HG03095 (cell line): ENCODE measurements around the gene NUMA1.

Source experiments
- ATAC-seq: cut with Tn5 transposase; IDR thresholded peaks from one replicate; pipeline ENCODE4 v1.9.1; 2021; ENCODE audit warnings: moderate library complexity; ENCODE audit not compliant: unreplicated experiment

Gene NUMA1

DNA sequence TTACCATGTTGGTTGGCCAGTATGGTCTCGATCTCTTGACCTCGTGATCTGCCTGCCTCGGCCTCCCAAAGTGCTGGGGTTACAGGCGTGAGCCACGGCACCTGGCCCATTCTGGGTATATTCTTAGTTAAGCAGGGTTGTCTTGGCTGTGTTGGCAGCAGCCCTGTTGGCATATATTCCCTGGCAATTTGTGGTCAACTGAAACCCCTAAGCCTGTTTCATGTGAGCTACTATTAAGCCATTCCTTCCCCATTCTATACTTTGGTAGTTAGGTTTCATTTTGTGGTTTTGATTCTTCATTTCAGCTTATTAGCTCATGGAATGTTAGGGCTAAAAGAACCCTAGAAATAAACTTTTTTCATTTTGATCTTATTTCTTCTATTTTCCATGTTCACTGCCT lies 103.8 kb downstream of the NUMA1 start:
- ATAC-seq: no peak

DNA sequence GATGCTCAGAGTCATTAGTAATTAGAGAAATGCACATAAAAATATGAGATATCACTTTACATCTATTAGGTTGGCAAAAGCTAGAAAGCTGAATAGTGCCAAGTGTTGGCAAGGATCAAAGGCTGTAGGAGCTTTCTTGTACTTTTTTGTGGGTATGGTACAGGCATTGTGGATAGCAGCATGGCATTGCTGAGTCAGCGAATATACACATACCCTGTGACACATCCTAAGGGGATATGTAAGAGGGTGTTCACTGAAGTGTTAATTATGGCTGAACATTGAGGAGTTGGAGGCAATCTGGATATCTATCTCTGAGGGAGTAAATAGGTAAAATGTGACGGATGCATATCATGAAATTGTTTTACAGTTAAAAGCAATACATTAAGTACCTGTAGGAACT lies 108.7 kb downstream of the NUMA1 start:
- ATAC-seq: no peak

DNA sequence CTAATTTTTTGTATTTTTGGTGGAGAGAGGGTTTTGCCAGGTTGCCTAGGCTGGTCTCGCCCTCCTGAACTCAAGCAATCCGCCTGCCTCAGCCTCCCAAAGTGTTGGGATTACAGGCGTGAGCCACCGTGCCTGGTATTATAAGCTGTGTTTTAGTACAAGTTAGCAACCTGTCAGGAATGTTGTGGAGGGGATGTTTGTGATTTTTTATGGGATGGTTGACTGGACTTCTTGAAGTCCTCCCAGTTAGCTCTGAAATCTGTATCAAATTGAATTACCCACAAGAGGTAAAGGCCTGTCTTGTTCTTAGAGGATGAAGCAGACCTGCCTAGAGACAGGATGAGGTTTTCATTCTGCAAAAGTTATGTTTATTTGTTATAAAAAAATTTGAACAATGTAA lies 115.7 kb downstream of the NUMA1 start:
- no peak for ATAC-seq

DNA sequence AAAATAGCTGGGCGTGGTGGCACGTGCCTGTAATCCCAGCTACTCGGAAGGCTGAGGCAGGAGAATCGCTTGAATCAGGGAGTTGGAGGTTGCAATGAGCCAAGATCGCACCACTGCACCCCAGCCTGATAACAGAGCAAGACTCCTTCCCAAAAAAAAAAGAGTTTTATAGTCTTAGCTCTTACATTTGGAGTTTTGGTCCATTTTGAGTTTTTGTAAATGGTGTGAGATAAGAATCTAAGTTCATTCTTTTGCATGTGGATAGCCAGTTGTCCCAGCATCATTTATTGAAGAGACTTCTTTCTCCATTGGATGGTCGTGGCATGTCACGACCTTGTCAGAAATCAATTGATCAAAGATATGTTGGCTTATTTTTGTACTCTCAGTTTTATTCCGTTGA lies 116.9 kb downstream of the NUMA1 start:
- no peak for ATAC-seq

DNA sequence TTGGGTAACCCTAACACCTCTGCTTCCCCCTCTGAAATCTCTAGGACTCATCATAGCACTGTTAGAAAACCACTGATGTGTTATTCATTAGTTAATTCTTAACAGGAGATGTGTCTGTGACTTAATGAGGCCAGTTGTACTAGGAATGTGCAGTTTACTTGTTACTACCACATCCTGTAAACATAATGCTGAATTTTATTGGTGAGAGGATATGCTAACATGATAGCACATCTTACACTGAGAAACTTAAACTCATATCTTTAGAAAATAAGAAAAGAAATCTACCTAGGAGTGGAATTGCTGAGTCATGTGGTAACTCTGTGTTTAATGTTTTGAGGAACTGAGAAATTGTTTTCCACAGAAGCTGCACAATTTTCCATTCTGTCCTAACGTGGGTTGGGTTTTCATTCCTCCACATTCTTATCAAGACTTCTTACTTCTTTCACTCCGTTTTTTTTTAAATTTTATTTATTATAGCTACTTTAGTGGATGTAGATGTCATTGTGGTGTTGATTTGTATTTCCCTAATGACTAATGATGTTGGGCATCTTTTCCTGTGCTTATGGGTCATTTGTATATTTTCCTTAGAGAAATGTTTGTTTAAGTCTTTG lies 117.8 kb downstream of the NUMA1 start:
- ATAC-seq: no peak

DNA sequence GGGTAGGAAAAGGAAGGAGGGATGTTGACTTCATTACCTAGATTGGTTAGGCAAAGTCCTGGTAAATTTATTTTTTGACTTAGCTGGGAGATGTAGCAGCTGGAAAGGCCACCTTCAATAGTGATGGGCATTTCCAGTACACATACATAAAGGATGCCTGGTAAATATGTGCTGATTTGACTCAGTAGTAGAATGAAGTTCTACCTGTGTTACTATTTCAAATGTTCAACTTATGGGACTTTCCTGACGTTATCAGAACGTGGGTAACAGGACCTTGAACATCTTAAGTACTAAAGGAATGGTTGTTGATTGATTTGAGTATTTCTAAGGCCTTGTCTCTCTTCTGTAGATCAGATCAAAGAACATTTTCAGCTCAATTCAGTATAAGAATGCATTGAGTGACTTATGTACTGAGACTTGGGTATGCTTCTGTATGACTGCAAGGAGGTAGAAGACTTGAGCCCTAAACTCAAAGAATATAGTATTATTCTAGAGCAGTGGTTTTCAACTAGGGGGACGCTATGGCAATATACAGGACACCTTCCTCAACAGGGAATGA lies 124.4 kb downstream of the NUMA1 start:
- ATAC-seq: no peak
